ENCODE results near the gene RPH3AL.

Gene RPH3AL

GRCh38 chr17:251531-251930 is 101.1 kb downstream of the RPH3AL start:
- Histone ChIP-seq H3K4me3 (ENCODE audit: insufficient read depth, low read depth, low read length, poor library complexity, severe bottlenecking) (no peak overlapping the region), H3K4me1 (ENCODE audit: control insufficient read depth, insufficient read depth, low read length, poor library complexity, severe bottlenecking) (no peaks in the 10 kb centered on the region), H3K27me3 (replicated peaks; ENCODE audit: control insufficient read depth, insufficient read depth, low read length, poor library complexity, severe bottlenecking) (no peaks in the 10 kb centered on the region), H3K36me3 (ENCODE audit: control insufficient read depth, insufficient read depth, low read length) (no peaks in the 10 kb centered on the region), H3K9me3 (ENCODE audit: control insufficient read depth, low read length) (no peaks in the 10 kb centered on the region), H3K27ac (ENCODE audit: insufficient read depth, low read length, poor library complexity, severe bottlenecking) (no peak overlapping the region)
- DNase-seq: no peak

- Histone ChIP-seq H3K27ac (ENCODE audit: insufficient read depth, low read length, poor library complexity, severe bottlenecking) (no peak overlapping the region), H3K36me3 (ENCODE audit: control insufficient read depth, insufficient read depth, low read length) (no peaks in the 10 kb centered on the region), H3K4me3 (ENCODE audit: insufficient read depth, low read depth, low read length, poor library complexity, severe bottlenecking) (no peak overlapping the region), H3K4me1 (ENCODE audit: control insufficient read depth, insufficient read depth, low read length, poor library complexity, severe bottlenecking) (no peaks in the 10 kb centered on the region), H3K27me3 (replicated peaks; ENCODE audit: control insufficient read depth, insufficient read depth, low read length, poor library complexity, severe bottlenecking) (no peaks in the 10 kb centered on the region), H3K9me3 (ENCODE audit: control insufficient read depth, low read length) (no peaks in the 10 kb centered on the region)
- no peak for DNase-seq
Measured at GRCh38 chr17:250487-251300, 101.9 kb downstream of the RPH3AL start.

- no peak for DNase-seq
Measured at GRCh38 chr17:249236-249993, 103.2 kb downstream of the RPH3AL start.

GRCh38 chr17:248337-249235 is 104.0 kb downstream of the RPH3AL start:
- H3K27me3 ChIP-seq (replicated peaks; ENCODE audit: control insufficient read depth, insufficient read depth, low read length, poor library complexity, severe bottlenecking): no peaks in the 10 kb centered on the region
- no peak for DNase-seq
- no peak overlapping the region for H3K27ac ChIP-seq (ENCODE audit: insufficient read depth, low read length, poor library complexity, severe bottlenecking)
- H3K36me3 ChIP-seq (ENCODE audit: control insufficient read depth, insufficient read depth, low read length): no peaks in the 10 kb centered on the region
- H3K9me3 ChIP-seq (ENCODE audit: control insufficient read depth, low read length): no peaks in the 10 kb centered on the region
- H3K4me1 ChIP-seq (ENCODE audit: control insufficient read depth, insufficient read depth, low read length, poor library complexity, severe bottlenecking): no peaks in the 10 kb centered on the region
- H3K4me3 ChIP-seq (ENCODE audit: insufficient read depth, low read depth, low read length, poor library complexity, severe bottlenecking): no peak overlapping the region

More at GRCh38 chr17:249236-249993, 103.2 kb downstream of the RPH3AL start:
- H3K36me3 ChIP-seq (ENCODE audit: control insufficient read depth, insufficient read depth, low read length): no peaks in the 10 kb centered on the region
- no peaks in the 10 kb centered on the region for H3K9me3 ChIP-seq (ENCODE audit: control insufficient read depth, low read length)
- no peaks in the 10 kb centered on the region for H3K27me3 ChIP-seq (replicated peaks; ENCODE audit: control insufficient read depth, insufficient read depth, low read length, poor library complexity, severe bottlenecking)
- no peak overlapping the region for H3K27ac ChIP-seq (ENCODE audit: insufficient read depth, low read length, poor library complexity, severe bottlenecking)
- H3K4me1 ChIP-seq (ENCODE audit: control insufficient read depth, insufficient read depth, low read length, poor library complexity, severe bottlenecking): no peaks in the 10 kb centered on the region
- H3K4me3 ChIP-seq (ENCODE audit: insufficient read depth, low read depth, low read length, poor library complexity, severe bottlenecking): no peak overlapping the region

GRCh38 chr17:247767-248166 is 104.8 kb downstream of the RPH3AL start:
- H3K4me1 ChIP-seq (ENCODE audit: control insufficient read depth, insufficient read depth, low read length, poor library complexity, severe bottlenecking): no peaks in the 10 kb centered on the region
- H3K9me3 ChIP-seq (ENCODE audit: control insufficient read depth, low read length): no peaks in the 10 kb centered on the region
- no peak overlapping the region for H3K27ac ChIP-seq (ENCODE audit: insufficient read depth, low read length, poor library complexity, severe bottlenecking)
- no peak for DNase-seq
- H3K36me3 ChIP-seq (ENCODE audit: control insufficient read depth, insufficient read depth, low read length): no peaks in the 10 kb centered on the region
- H3K4me3 ChIP-seq (ENCODE audit: insufficient read depth, low read depth, low read length, poor library complexity, severe bottlenecking): no peak overlapping the region
- H3K27me3 ChIP-seq (replicated peaks; ENCODE audit: control insufficient read depth, insufficient read depth, low read length, poor library complexity, severe bottlenecking): no peaks in the 10 kb centered on the region

GRCh38 chr17:246851-247421 is 105.7 kb downstream of the RPH3AL start:
- Histone ChIP-seq H3K27ac (ENCODE audit: insufficient read depth, low read length, poor library complexity, severe bottlenecking) (no peak overlapping the region), H3K4me1 (ENCODE audit: control insufficient read depth, insufficient read depth, low read length, poor library complexity, severe bottlenecking) (no peaks in the 10 kb centered on the region), H3K4me3 (ENCODE audit: insufficient read depth, low read depth, low read length, poor library complexity, severe bottlenecking) (no peak overlapping the region), H3K36me3 (ENCODE audit: control insufficient read depth, insufficient read depth, low read length) (no peaks in the 10 kb centered on the region), H3K27me3 (replicated peaks; ENCODE audit: control insufficient read depth, insufficient read depth, low read length, poor library complexity, severe bottlenecking) (no peaks in the 10 kb centered on the region), H3K9me3 (ENCODE audit: control insufficient read depth, low read length) (no peaks in the 10 kb centered on the region)
- DNase-seq: no peak

- Histone ChIP-seq H3K27me3 (replicated peaks; ENCODE audit: control insufficient read depth, insufficient read depth, low read length, poor library complexity, severe bottlenecking) (no peaks in the 10 kb centered on the region), H3K4me1 (ENCODE audit: control insufficient read depth, insufficient read depth, low read length, poor library complexity, severe bottlenecking) (no peaks in the 10 kb centered on the region), H3K9me3 (ENCODE audit: control insufficient read depth, low read length) (no peaks in the 10 kb centered on the region), H3K36me3 (ENCODE audit: control insufficient read depth, insufficient read depth, low read length) (no peaks in the 10 kb centered on the region), H3K4me3 (ENCODE audit: insufficient read depth, low read depth, low read length, poor library complexity, severe bottlenecking) (no peak overlapping the region), H3K27ac (ENCODE audit: insufficient read depth, low read length, poor library complexity, severe bottlenecking) (no peak overlapping the region)
- DNase-seq: no peak
Measured at GRCh38 chr17:246226-246625, 106.4 kb downstream of the RPH3AL start.

GRCh38 chr17:245611-246010 is 107.0 kb downstream of the RPH3AL start:
- no peak for DNase-seq
- Histone ChIP-seq H3K27ac (ENCODE audit: insufficient read depth, low read length, poor library complexity, severe bottlenecking) (no peak overlapping the region), H3K4me1 (ENCODE audit: control insufficient read depth, insufficient read depth, low read length, poor library complexity, severe bottlenecking) (no peaks in the 10 kb centered on the region), H3K4me3 (ENCODE audit: insufficient read depth, low read depth, low read length, poor library complexity, severe bottlenecking) (no peak overlapping the region), H3K9me3 (ENCODE audit: control insufficient read depth, low read length) (no peaks in the 10 kb centered on the region), H3K36me3 (ENCODE audit: control insufficient read depth, insufficient read depth, low read length) (no peaks in the 10 kb centered on the region), H3K27me3 (replicated peaks; ENCODE audit: control insufficient read depth, insufficient read depth, low read length, poor library complexity, severe bottlenecking) (no peaks in the 10 kb centered on the region)

- H3K27ac ChIP-seq (ENCODE audit: insufficient read depth, low read length, poor library complexity, severe bottlenecking): no peak overlapping the region
- no peaks in the 10 kb centered on the region for H3K9me3 ChIP-seq (ENCODE audit: control insufficient read depth, low read length)
- no peaks in the 10 kb centered on the region for H3K4me1 ChIP-seq (ENCODE audit: control insufficient read depth, insufficient read depth, low read length, poor library complexity, severe bottlenecking)
- no peak overlapping the region for H3K4me3 ChIP-seq (ENCODE audit: insufficient read depth, low read depth, low read length, poor library complexity, severe bottlenecking)
- DNase-seq: no peak
- H3K36me3 ChIP-seq (ENCODE audit: control insufficient read depth, insufficient read depth, low read length): no peaks in the 10 kb centered on the region
- no peaks in the 10 kb centered on the region for H3K27me3 ChIP-seq (replicated peaks; ENCODE audit: control insufficient read depth, insufficient read depth, low read length, poor library complexity, severe bottlenecking)
Measured at GRCh38 chr17:245020-245419, 107.6 kb downstream of the RPH3AL start.
